Lung (tissue), 12 donors: ENCODE results near the gene LLPH. TPM values are rescaled to one million over a fixed set of nuclear protein-coding genes. Genes with fewer than 3 reads are reported as not detected.

ENCODE experiments used
- ATAC-seq: fragments of 200-7000 bp; cut with Tn5 transposase; one replicate; pipeline ENCODE4 v1.9.1; 2020; ENCODE audit warnings: moderate number of reproducible peaks; ENCODE audit not compliant: insufficient read depth, low FRiP score
- DNase-seq, 3 donors: peaks; one replicate each; pipeline ENCODE4 v3.0.0-alpha.2; 2013 to 2017
- H3K27ac ChIP-seq, 2 donors: one replicate each; pipeline ENCODE4 v1.5.1; 2013; ENCODE audit warnings: mild to moderate bottlenecking in 2 of 2, moderate library complexity in 2 of 2, control low read depth in 1 of 2, inconsistent platforms in 1 of 2, low read depth in 1 of 2, low read length in 1 of 2
- H3K27me3 ChIP-seq, 3 donors: one replicate each; pipeline ENCODE4 v1.5.1; 2013; ENCODE audit warnings: low read length in 2 of 3; ENCODE audit not compliant: control insufficient read depth in 3 of 3, insufficient read depth in 3 of 3
- H3K36me3 ChIP-seq, 4 donors: one replicate each; pipeline ENCODE4 v1.5.1; 2013; ENCODE audit warnings: low read length in 4 of 4, mild to moderate bottlenecking in 1 of 4, moderate library complexity in 1 of 4; ENCODE audit not compliant: control insufficient read depth in 4 of 4, insufficient read depth in 4 of 4
- H3K4me1 ChIP-seq, 5 donors: one replicate each; pipeline ENCODE4 v1.5.1; 2013; ENCODE audit warnings: low read length in 5 of 5, mild to moderate bottlenecking in 2 of 5, moderate library complexity in 1 of 5; ENCODE audit not compliant: control insufficient read depth in 5 of 5, insufficient read depth in 5 of 5
- H3K4me3 ChIP-seq: one replicate; pipeline ENCODE4 v1.5.1; 2013; ENCODE audit warnings: mild to moderate bottlenecking, control low read depth, moderate library complexity
- H3K9ac ChIP-seq, 2 donors: one replicate each; pipeline ENCODE4 v1.5.1; 2013; ENCODE audit warnings: low read length in 2 of 2, control low read depth in 1 of 2; ENCODE audit not compliant: insufficient read depth in 1 of 2
- H3K9me3 ChIP-seq, 4 donors: one replicate each; pipeline ENCODE4 v1.5.1; 2013; ENCODE audit warnings: low read length in 3 of 4, mild to moderate bottlenecking in 1 of 4, moderate library complexity in 1 of 4; ENCODE audit not compliant: control insufficient read depth in 4 of 4, insufficient read depth in 3 of 4
- WGBS, 2 donors: extraction: QIAGEN DNeasy Blood & Tissue Kit; methylation state at CpG; one replicate each; pipeline ENCODE4 v1.1.7; 2013; 5-methylcytosine and 5-hydroxymethylcytosine counted together
- polyA plus RNA-seq, 2 donors: library from polyadenylated mRNA; stranded (reverse); fragments of 200-250 nt; gene quantifications; one replicate each; pipeline ENCODE4 v1.2.1, GENCODE V29; 2013
- total RNA-seq, 2 donors: library from RNA; depleted of rRNA in 1 of 2; stranded (reverse); fragments of >200 nt in 1 of 2; gene quantifications; one replicate each; pipeline ENCODE4 v1.2.1, GENCODE V29; 2014 to 2021
- TF ChIP-seq, protein P1 (sequence below): IDR thresholded peaks from 2 replicates; pipeline ENCODE4 v1.5.1; 2012; ENCODE audit warnings: mild to moderate bottlenecking; ENCODE audit errors: control extremely low read depth, extremely low read depth
- donor health status: control.
- donor health status: control.
- donor health status: Bipolar disorder and iron deficiency.
- donor health status: healthy.
- donor health status: DM: yes; HTN: yes; CAD: no.

The LLPH gene
- total and polyA plus RNA-seq, 4 donors: 7.9 to 25.9 (median 16.2) TPM

DNA sequence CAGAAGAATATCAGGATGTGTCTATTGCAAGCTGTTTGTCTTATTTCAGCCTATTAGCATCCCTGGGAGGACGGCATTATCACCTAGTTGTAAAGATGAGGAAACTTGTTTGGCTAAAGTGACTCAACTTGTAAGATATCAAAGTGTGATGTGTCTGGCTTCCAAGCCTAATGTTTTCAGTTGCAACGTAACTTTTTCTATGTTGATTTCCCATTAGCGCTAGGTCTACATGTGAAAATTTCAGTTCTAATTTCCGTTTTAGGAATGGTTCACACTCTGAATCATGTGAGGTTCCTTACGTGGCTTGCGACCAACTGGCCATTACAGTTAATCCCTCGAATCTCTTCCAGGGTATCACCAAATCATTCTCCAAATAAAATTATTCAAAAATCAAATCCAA is 58.0 kb downstream of the LLPH start:
- no peak for ATAC-seq

DNA sequence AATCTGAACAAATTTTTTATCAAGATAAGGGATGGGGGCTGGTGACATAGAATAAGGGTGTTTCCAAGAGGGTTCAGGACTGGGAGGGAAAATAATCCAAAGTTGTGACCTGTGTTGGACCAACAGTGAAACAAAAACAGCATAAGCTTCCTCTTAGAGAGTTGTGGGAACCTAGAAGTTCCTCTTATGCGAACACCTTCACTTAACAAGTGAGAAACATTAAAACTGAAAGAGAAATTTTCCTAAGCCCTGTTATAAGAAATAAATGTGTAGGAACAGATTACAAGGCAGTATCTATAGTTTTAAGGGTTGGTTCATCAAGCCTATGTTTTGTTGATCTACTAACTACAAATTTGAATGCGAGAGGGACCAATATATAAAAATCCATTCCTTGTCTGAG is 58.4 kb downstream of the LLPH start:
- no peak overlapping the region for H3K4me3 ChIP-seq
- H3K27me3 ChIP-seq: no peaks in the 10 kb centered on the region
- 37 to 68% methylated on average over 2 of the region's 2 CpGs for WGBS, 2 donors

More for the DNA sequence above, 58.0 kb downstream of the LLPH start:
- no peaks in the 10 kb centered on the region for H3K27me3 ChIP-seq
- no peak overlapping the region for H3K4me3 ChIP-seq
- no peaks in the 10 kb centered on the region for H3K9me3 ChIP-seq
- H3K4me1 ChIP-seq: no peaks in the 10 kb centered on the region
- H3K36me3 ChIP-seq: no peaks in the 10 kb centered on the region
- no peak for DNase-seq
- H3K9ac ChIP-seq: no peak overlapping the region
- 83 to 85% methylated on average over 7 of the region's 7 CpGs for WGBS, 2 donors
- TF ChIP-seq, protein P1, sequence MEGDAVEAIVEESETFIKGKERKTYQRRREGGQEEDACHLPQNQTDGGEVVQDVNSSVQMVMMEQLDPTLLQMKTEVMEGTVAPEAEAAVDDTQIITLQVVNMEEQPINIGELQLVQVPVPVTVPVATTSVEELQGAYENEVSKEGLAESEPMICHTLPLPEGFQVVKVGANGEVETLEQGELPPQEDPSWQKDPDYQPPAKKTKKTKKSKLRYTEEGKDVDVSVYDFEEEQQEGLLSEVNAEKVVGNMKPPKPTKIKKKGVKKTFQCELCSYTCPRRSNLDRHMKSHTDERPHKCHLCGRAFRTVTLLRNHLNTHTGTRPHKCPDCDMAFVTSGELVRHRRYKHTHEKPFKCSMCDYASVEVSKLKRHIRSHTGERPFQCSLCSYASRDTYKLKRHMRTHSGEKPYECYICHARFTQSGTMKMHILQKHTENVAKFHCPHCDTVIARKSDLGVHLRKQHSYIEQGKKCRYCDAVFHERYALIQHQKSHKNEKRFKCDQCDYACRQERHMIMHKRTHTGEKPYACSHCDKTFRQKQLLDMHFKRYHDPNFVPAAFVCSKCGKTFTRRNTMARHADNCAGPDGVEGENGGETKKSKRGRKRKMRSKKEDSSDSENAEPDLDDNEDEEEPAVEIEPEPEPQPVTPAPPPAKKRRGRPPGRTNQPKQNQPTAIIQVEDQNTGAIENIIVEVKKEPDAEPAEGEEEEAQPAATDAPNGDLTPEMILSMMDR: no peak
- no peak overlapping the region for H3K27ac ChIP-seq

DNA sequence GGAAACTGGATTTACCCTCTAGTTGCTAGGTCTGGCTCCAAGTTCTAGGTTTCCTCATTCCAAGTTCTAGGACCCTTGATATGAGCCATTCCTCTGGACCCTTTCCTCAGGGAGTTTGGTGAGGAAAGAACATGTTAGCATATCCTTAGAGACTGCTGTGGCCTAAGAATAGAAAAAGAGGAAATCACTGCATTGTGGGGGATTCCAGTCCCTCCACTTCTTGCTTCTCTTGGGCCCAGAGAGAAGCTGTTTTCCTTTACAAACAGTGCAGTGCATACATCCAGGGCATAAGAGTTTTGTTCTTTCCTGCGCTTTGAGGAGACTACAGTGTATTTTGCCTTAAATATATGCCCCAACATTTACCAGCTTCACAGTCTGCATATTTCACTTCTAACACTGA is 59.0 kb downstream of the LLPH start:
- WGBS, 2 donors: 88% methylated on average over 1 of the region's 1 CpG
- Histone ChIP-seq H3K4me3 (no peak overlapping the region), H3K36me3 (no peaks in the 10 kb centered on the region), H3K9ac (no peak overlapping the region), H3K4me1 (no peaks in the 10 kb centered on the region), H3K27me3 (no peaks in the 10 kb centered on the region), H3K27ac (no peak overlapping the region), H3K9me3 (no peaks in the 10 kb centered on the region)
- TF ChIP-seq, protein P1: no peak
- DNase-seq (no peak), ATAC-seq (no peak)

More for the DNA sequence above, 58.4 kb downstream of the LLPH start:
- TF ChIP-seq, protein P1: no peak
- no peak overlapping the region for H3K9ac ChIP-seq
- H3K36me3 ChIP-seq: no peaks in the 10 kb centered on the region
- H3K9me3 ChIP-seq: no peaks in the 10 kb centered on the region
- no peak overlapping the region for H3K27ac ChIP-seq
- ATAC-seq (no peak), DNase-seq (no peak)
- H3K4me1 ChIP-seq: no peaks in the 10 kb centered on the region
